Measurements from ENCODE around the gene CCDC83. TPM values are rescaled to one million over a fixed set of nuclear protein-coding genes. Genes with fewer than 3 reads are reported as not detected.

Gene CCDC83
- total and polyA plus RNA-seq, 2 experiments from 2014 or later = not detected

DNA sequence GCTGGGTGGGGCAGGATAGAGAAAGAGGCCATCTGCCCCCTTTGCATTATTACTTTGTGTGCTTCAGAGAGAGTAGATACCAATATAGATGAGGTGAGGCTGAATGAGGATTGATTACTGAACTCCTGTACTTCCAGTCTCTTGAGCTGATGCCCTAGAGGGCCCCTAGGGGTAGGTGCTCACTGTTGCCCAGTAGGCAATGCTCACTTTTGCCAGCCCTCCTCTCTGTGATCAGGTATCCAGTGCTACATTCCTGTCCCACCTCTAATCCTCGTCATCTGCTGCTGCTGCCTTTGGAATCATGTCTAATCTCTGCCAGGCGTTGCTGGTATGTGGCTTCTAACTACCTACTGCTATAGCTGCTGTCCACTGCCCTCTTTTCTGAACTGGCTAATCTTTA lies 57.2 kb downstream of the CCDC83 start:
- TF ChIP-seq ZNF114 (CRISPR knock-in tag; IDR thresholded peaks at IDR 0.05) (no peak), CREB1 (CRISPR knock-in tag; IDR thresholded peaks at IDR 0.05; ENCODE audit: low read depth) (no peak), NANOG (IDR thresholded peaks at IDR 0.05; ENCODE audit: borderline replicate concordance) (no peak), POLR2AphosphoS5 (IDR thresholded peaks at IDR 0.05; ENCODE audit: low read depth) (no peak), EZH2phosphoT487 (IDR thresholded peaks at IDR 0.05; ENCODE audit: unreplicated experiment) (no peak), STAT1 (IDR thresholded peaks at IDR 0.05; ENCODE audit: unreplicated experiment) (no peak), EZH2 (IDR thresholded peaks at IDR 0.05; ENCODE audit: low read depth, unreplicated experiment) (no peak), JUNB (IDR thresholded peaks at IDR 0.05; ENCODE audit: unreplicated experiment) (no peak), ZNF331 (CRISPR knock-in tag; IDR thresholded peaks at IDR 0.05; ENCODE audit: low read depth) (no peak)
- TF ChIP-seq, protein P1, sequence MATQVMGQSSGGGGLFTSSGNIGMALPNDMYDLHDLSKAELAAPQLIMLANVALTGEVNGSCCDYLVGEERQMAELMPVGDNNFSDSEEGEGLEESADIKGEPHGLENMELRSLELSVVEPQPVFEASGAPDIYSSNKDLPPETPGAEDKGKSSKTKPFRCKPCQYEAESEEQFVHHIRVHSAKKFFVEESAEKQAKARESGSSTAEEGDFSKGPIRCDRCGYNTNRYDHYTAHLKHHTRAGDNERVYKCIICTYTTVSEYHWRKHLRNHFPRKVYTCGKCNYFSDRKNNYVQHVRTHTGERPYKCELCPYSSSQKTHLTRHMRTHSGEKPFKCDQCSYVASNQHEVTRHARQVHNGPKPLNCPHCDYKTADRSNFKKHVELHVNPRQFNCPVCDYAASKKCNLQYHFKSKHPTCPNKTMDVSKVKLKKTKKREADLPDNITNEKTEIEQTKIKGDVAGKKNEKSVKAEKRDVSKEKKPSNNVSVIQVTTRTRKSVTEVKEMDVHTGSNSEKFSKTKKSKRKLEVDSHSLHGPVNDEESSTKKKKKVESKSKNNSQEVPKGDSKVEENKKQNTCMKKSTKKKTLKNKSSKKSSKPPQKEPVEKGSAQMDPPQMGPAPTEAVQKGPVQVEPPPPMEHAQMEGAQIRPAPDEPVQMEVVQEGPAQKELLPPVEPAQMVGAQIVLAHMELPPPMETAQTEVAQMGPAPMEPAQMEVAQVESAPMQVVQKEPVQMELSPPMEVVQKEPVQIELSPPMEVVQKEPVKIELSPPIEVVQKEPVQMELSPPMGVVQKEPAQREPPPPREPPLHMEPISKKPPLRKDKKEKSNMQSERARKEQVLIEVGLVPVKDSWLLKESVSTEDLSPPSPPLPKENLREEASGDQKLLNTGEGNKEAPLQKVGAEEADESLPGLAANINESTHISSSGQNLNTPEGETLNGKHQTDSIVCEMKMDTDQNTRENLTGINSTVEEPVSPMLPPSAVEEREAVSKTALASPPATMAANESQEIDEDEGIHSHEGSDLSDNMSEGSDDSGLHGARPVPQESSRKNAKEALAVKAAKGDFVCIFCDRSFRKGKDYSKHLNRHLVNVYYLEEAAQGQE (IDR thresholded peaks at IDR 0.05; ENCODE audit: unreplicated experiment) = no peak
- TF ChIP-seq, protein P2, sequence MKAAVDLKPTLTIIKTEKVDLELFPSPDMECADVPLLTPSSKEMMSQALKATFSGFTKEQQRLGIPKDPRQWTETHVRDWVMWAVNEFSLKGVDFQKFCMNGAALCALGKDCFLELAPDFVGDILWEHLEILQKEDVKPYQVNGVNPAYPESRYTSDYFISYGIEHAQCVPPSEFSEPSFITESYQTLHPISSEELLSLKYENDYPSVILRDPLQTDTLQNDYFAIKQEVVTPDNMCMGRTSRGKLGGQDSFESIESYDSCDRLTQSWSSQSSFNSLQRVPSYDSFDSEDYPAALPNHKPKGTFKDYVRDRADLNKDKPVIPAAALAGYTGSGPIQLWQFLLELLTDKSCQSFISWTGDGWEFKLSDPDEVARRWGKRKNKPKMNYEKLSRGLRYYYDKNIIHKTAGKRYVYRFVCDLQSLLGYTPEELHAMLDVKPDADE (IDR thresholded peaks at IDR 0.05) = no peak
- TF ChIP-seq, protein P3, sequence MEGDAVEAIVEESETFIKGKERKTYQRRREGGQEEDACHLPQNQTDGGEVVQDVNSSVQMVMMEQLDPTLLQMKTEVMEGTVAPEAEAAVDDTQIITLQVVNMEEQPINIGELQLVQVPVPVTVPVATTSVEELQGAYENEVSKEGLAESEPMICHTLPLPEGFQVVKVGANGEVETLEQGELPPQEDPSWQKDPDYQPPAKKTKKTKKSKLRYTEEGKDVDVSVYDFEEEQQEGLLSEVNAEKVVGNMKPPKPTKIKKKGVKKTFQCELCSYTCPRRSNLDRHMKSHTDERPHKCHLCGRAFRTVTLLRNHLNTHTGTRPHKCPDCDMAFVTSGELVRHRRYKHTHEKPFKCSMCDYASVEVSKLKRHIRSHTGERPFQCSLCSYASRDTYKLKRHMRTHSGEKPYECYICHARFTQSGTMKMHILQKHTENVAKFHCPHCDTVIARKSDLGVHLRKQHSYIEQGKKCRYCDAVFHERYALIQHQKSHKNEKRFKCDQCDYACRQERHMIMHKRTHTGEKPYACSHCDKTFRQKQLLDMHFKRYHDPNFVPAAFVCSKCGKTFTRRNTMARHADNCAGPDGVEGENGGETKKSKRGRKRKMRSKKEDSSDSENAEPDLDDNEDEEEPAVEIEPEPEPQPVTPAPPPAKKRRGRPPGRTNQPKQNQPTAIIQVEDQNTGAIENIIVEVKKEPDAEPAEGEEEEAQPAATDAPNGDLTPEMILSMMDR (conservative IDR thresholded peaks at IDR 0.05; ENCODE audit: low read depth in 2 of 2) = no peak
- TF ChIP-seq, protein P4, sequence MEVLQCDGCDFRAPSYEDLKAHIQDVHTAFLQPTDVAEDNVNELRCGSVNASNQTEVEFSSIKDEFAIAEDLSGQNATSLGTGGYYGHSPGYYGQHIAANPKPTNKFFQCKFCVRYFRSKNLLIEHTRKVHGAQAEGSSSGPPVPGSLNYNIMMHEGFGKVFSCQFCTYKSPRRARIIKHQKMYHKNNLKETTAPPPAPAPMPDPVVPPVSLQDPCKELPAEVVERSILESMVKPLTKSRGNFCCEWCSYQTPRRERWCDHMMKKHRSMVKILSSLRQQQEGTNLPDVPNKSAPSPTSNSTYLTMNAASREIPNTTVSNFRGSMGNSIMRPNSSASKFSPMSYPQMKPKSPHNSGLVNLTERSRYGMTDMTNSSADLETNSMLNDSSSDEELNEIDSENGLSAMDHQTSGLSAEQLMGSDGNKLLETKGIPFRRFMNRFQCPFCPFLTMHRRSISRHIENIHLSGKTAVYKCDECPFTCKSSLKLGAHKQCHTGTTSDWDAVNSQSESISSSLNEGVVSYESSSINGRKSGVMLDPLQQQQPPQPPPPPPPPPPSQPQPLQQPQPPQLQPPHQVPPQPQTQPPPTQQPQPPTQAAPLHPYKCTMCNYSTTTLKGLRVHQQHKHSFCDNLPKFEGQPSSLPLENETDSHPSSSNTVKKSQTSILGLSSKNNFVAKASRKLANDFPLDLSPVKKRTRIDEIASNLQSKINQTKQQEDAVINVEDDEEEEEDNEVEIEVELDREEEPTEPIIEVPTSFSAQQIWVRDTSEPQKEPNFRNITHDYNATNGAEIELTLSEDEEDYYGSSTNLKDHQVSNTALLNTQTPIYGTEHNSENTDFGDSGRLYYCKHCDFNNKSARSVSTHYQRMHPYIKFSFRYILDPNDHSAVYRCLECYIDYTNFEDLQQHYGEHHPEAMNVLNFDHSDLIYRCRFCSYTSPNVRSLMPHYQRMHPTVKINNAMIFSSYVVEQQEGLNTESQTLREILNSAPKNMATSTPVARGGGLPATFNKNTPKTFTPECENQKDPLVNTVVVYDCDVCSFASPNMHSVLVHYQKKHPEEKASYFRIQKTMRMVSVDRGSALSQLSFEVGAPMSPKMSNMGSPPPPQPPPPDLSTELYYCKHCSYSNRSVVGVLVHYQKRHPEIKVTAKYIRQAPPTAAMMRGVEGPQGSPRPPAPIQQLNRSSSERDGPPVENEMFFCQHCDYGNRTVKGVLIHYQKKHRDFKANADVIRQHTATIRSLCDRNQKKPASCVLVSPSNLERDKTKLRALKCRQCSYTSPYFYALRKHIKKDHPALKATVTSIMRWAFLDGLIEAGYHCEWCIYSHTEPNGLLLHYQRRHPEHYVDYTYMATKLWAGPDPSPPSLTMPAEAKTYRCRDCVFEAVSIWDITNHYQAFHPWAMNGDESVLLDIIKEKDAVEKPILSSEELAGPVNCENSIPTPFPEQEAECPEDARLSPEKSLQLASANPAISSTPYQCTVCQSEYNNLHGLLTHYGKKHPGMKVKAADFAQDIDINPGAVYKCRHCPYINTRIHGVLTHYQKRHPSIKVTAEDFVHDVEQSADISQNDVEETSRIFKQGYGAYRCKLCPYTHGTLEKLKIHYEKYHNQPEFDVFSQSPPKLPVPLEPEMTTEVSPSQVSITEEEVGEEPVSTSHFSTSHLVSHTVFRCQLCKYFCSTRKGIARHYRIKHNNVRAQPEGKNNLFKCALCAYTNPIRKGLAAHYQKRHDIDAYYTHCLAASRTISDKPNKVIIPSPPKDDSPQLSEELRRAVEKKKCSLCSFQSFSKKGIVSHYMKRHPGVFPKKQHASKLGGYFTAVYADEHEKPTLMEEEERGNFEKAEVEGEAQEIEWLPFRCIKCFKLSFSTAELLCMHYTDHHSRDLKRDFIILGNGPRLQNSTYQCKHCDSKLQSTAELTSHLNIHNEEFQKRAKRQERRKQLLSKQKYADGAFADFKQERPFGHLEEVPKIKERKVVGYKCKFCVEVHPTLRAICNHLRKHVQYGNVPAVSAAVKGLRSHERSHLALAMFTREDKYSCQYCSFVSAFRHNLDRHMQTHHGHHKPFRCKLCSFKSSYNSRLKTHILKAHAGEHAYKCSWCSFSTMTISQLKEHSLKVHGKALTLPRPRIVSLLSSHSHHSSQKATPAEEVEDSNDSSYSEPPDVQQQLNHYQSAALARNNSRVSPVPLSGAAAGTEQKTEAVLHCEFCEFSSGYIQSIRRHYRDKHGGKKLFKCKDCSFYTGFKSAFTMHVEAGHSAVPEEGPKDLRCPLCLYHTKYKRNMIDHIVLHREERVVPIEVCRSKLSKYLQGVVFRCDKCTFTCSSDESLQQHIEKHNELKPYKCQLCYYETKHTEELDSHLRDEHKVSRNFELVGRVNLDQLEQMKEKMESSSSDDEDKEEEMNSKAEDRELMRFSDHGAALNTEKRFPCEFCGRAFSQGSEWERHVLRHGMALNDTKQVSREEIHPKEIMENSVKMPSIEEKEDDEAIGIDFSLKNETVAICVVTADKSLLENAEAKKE (CRISPR knock-in tag; IDR thresholded peaks at IDR 0.05) = no peak
- DNase-seq (ENCODE audit: low spot score) (peak; percentile 24), ATAC-seq (peak; percentile 64; the same call in 1 of the 3 replicates)
- Mint-ChIP-seq H3K27me3 (ENCODE audit: insufficient read depth, low read depth, poor library complexity) (no peaks in the 10 kb centered on the region), H3K4me1 (no peaks in the 10 kb centered on the region), H3K4me3 (no peak overlapping the region), H3K9me3 (peaks cover 11% of the 10 kb centered on the region), H3K27ac (no peak overlapping the region), H3K36me3 (ENCODE audit: low read depth) (peaks cover 9% of the 10 kb centered on the region; the same call in 2 of the 3 replicates)
- Histone ChIP-seq H3K27me3 (ENCODE audit: insufficient read depth) (no peaks in the 10 kb centered on the region), H3K27ac (ENCODE audit: low read depth) (no peak overlapping the region), H3K79me2 (replicated peaks; ENCODE audit: insufficient read depth) (no peaks in the 10 kb centered on the region), H3K4me3 (no peak overlapping the region), H4K20me1 (replicated peaks; ENCODE audit: insufficient read depth) (no peaks in the 10 kb centered on the region), H3K4me2 (no peak overlapping the region), H3K4me1 (ENCODE audit: insufficient read depth) (no peaks in the 10 kb centered on the region), H3F3A (replicated peaks; ENCODE audit: low read depth) (no peaks in the 10 kb centered on the region), H3K9me2 (ENCODE audit: insufficient read depth) (no peaks in the 10 kb centered on the region), H3K36me3 (ENCODE audit: insufficient read depth) (no peaks in the 10 kb centered on the region; the same call in 1 of the 2 replicates), H2AFZ (peak overlapping the region; percentile 52; the same call in 1 of the 2 replicates)
